PC-3 (cell line): ENCODE measurements around the gene RRAS.

Experiments
- EZH2 ChIP-seq: fragments of 300-600 bp; sonication (generic); IDR thresholded peaks from one replicate; pipeline ENCODE4 v1.6.1; 2017; ENCODE audit warnings: antibody characterized with exemption, mild to moderate bottlenecking, low read length; ENCODE audit not compliant: unreplicated experiment
- EZH2phosphoT487 ChIP-seq: fragments of 300-600 bp; sonication (generic); IDR thresholded peaks from 2 replicates; pipeline ENCODE4 v1.6.1; 2018; ENCODE audit warnings: mild to moderate bottlenecking, antibody characterized with exemption, low read length, borderline replicate concordance
- TF ChIP-seq, protein P1 (sequence below): fragments of 300-600 bp; sonication (generic); conservative IDR thresholded peaks from 2 replicates; pipeline ENCODE4 v1.5.1; 2017; ENCODE audit warnings: antibody characterized with exemption, low read depth, mild to moderate bottlenecking, low read length

DNA sequence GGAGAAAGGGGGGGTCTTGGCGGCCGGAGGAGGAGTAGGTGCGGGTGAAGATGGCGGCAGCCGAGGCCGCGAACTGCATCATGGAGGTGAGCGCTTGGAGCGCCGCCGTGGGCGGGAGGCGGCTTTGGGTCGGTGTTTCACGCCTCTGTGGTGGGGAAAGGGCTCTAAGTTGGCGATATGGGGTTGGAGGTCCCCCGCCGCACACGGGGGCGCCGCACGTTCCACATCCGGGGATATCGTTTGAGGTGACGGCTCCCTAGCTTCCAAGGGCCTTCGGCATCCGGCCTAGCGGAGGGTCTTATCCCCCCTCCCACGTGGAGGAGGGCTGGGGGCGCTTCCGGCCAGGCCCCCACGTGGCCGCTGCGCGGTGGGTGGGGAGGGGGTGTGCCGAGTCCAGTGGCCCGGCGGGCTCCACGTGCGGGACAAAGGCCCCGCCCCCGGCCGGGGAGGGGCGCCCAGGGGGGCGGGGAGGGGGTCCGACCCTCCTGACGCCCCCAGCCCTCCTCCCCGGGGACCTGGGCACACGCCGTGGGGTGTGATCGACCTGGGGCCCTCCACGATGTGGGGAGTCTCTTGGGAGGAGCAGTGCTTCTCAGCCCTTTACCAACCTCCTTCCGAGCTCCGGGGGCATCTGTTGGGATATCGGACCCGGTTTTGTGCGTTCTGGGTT lies 37.4 kb upstream of the RRAS start, which contains the start of gene PRMT1:
- TF ChIP-seq, protein P1, sequence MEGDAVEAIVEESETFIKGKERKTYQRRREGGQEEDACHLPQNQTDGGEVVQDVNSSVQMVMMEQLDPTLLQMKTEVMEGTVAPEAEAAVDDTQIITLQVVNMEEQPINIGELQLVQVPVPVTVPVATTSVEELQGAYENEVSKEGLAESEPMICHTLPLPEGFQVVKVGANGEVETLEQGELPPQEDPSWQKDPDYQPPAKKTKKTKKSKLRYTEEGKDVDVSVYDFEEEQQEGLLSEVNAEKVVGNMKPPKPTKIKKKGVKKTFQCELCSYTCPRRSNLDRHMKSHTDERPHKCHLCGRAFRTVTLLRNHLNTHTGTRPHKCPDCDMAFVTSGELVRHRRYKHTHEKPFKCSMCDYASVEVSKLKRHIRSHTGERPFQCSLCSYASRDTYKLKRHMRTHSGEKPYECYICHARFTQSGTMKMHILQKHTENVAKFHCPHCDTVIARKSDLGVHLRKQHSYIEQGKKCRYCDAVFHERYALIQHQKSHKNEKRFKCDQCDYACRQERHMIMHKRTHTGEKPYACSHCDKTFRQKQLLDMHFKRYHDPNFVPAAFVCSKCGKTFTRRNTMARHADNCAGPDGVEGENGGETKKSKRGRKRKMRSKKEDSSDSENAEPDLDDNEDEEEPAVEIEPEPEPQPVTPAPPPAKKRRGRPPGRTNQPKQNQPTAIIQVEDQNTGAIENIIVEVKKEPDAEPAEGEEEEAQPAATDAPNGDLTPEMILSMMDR = no peak
- TF ChIP-seq EZH2 (no peak), EZH2phosphoT487 (no peak)
